Liver (tissue), 9 donors: ENCODE results near the gene MRPL55. TPM values are rescaled to one million over a fixed set of nuclear protein-coding genes. Genes with fewer than 3 reads are reported as not detected.
A peak's percentile ranks its signal among the peaks of the same experiment; 100 is the strongest.

ENCODE experiments used
- DNase-seq: peaks from one replicate; pipeline ENCODE4 v3.0.0-alpha.2; 2017; ENCODE audit warnings: low spot score
- H3K27ac ChIP-seq, 2 donors: one replicate each; pipeline ENCODE4 v1.7.0; 2013; ENCODE audit warnings: inconsistent platforms in 2 of 2, low read length in 2 of 2, control low read depth in 1 of 2, low read depth in 1 of 2, mild to moderate bottlenecking in 1 of 2
- H3K27me3 ChIP-seq, 4 donors: one replicate each; pipeline versions ENCODE4 v1.6.1 to v1.7.0; 2013; ENCODE audit warnings: low read length in 3 of 4, inconsistent platforms in 1 of 4, mild to moderate bottlenecking in 1 of 4, moderate library complexity in 1 of 4; ENCODE audit not compliant: control insufficient read depth in 4 of 4, insufficient read depth in 4 of 4
- H3K36me3 ChIP-seq, 4 donors: one replicate each; pipeline versions ENCODE4 v1.6.1 to v1.7.0; 2013; ENCODE audit warnings: low read length in 3 of 4, mild to moderate bottlenecking in 3 of 4, low read depth in 1 of 4, moderate library complexity in 1 of 4; ENCODE audit not compliant: control insufficient read depth in 4 of 4, insufficient read depth in 3 of 4
- H3K4me1 ChIP-seq, 4 donors: one replicate each; pipeline versions ENCODE4 v1.6.1 to v1.7.0; 2013; ENCODE audit warnings: low read length in 3 of 4, mild to moderate bottlenecking in 3 of 4, moderate library complexity in 1 of 4; ENCODE audit not compliant: control insufficient read depth in 4 of 4, insufficient read depth in 4 of 4
- H3K4me3 ChIP-seq, 3 donors: one replicate each; pipeline versions ENCODE4 v1.6.1 to v1.7.0; 2013; ENCODE audit warnings: low read length in 3 of 3, control low read depth in 1 of 3, low read depth in 1 of 3, mild to moderate bottlenecking in 1 of 3
- H3K9ac ChIP-seq, 2 donors: one replicate each; pipeline ENCODE4 v1.7.0; 2013; ENCODE audit warnings: low read length in 2 of 2, mild to moderate bottlenecking in 2 of 2, moderate library complexity in 2 of 2, control low read depth in 1 of 2, low read depth in 1 of 2
- H3K9me3 ChIP-seq, 4 donors: one replicate each; pipeline versions ENCODE4 v1.6.1 to v1.7.0; 2013; ENCODE audit warnings: low read length in 3 of 4; ENCODE audit not compliant: control insufficient read depth in 4 of 4
- EGR1 ChIP-seq, 2 donors: IDR thresholded peaks; 2 replicates each; pipeline ENCODE4 v1.6.1; 2016 to 2018; ENCODE audit warnings: antibody characterized with exemption in 2 of 2, low read depth in 2 of 2
- FOXA1 ChIP-seq: IDR thresholded peaks from 2 replicates; pipeline ENCODE4 v1.6.1; 2016; ENCODE audit warnings: antibody characterized with exemption
- FOXA2 ChIP-seq: IDR thresholded peaks from 2 replicates; pipeline ENCODE4 v1.6.1; 2016; ENCODE audit warnings: antibody characterized with exemption
- HNF4A ChIP-seq, 2 donors: conservative IDR thresholded peaks; 2 replicates each; pipeline ENCODE4 v1.6.1; 2016; ENCODE audit warnings: antibody characterized with exemption in 2 of 2, mild to moderate bottlenecking in 2 of 2
- HNF4G ChIP-seq: IDR thresholded peaks from 2 replicates; pipeline ENCODE4 v1.6.1; 2016; ENCODE audit warnings: antibody characterized with exemption
- NR2F2 ChIP-seq: IDR thresholded peaks from 2 replicates; pipeline ENCODE4 v1.6.1; 2016; ENCODE audit warnings: antibody characterized with exemption
- RAD21 ChIP-seq, 2 donors: IDR thresholded peaks; 2 replicates each; pipeline ENCODE4 v1.6.1; 2016; ENCODE audit warnings: antibody characterized with exemption in 2 of 2, mild to moderate bottlenecking in 2 of 2
- RXRA ChIP-seq, 2 donors: IDR thresholded peaks; 2 replicates each; pipeline ENCODE4 v1.6.1; 2017 to 2018; ENCODE audit warnings: antibody characterized with exemption in 2 of 2, mild to moderate bottlenecking in 1 of 2
- SP1 ChIP-seq: IDR thresholded peaks from 2 replicates; pipeline ENCODE4 v1.6.1; 2018; ENCODE audit warnings: antibody characterized with exemption, mild to moderate bottlenecking
- TAF1 ChIP-seq: conservative IDR thresholded peaks from 2 replicates; pipeline ENCODE4 v1.6.1; 2016; ENCODE audit warnings: antibody characterized with exemption, mild to moderate bottlenecking
- YY1 ChIP-seq: IDR thresholded peaks from 2 replicates; pipeline ENCODE4 v1.6.1; 2016; ENCODE audit warnings: antibody characterized with exemption, mild to moderate bottlenecking
- WGBS: extraction: QIAGEN DNeasy Blood & Tissue Kit; methylation state at CpG from one replicate; pipeline ENCODE4 v1.1.7; 2013; 5-methylcytosine and 5-hydroxymethylcytosine counted together
- polyA plus RNA-seq, 2 donors: library from polyadenylated mRNA; stranded (reverse) in 1 of 2; unstranded in 1 of 2; fragments of 200-250 nt in 1 of 2; fragments of >200 nt in 1 of 2; fragmentation: Nextera tagmentation in 1 of 2; extraction: Ambion mirVana in 1 of 2; gene quantifications; one replicate each; pipeline versions ENCODE4 v1.2.1 to v1.2.3, GENCODE V29; 2013 to 2015
- total RNA-seq, 2 donors: library from RNA; depleted of rRNA; stranded (reverse); fragments of >200 nt; gene quantifications; one replicate each; pipeline ENCODE4 v1.2.3, GENCODE V29; 2014
- TF ChIP-seq, protein P1 (sequence below): fragments of 150-350 bp; IDR thresholded peaks from 2 replicates; pipeline ENCODE4 v1.5.1; 2017; ENCODE audit warnings: improper control_type of control experiment, low read depth, low read length; ENCODE audit not compliant: missing input control
- TF ChIP-seq, protein P2 (sequence below): IDR thresholded peaks from 2 replicates; pipeline ENCODE4 v1.6.1; 2016; ENCODE audit warnings: antibody characterized with exemption
- TF ChIP-seq, protein P3 (sequence below): IDR thresholded peaks from 2 replicates; pipeline ENCODE4 v1.6.1; 2016; ENCODE audit warnings: antibody characterized with exemption
- donor health status: healthy.
- donor health status: healthy.
- donor health status: healthy.
- donor health status: healthy.
- donor health status: healthy.

MRPL55 gene
- total and polyA plus RNA-seq, 4 donors, result 38.9 to 119 (median 62.0) TPM

DNA sequence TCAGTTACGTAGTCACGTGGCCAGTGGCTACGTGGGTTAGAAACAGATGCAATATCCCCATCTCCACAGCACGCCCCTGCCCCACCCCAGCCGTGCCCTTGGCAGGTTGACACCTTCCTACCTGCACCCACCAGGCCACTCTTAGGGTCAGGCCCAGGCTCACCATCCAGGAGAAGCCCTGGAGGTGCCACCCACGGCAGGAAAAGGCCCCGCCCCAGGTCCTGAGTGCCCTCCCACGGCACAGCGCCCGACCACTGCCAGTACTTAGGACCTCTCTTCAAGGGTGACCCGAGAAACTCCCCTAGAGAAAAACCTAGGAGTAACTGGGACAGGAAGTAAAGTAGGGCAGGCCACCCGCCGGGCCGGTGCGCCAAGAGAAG is 7.5 kb downstream of the MRPL55 start:
- Histone ChIP-seq H3K9ac (no peak overlapping the region), H3K27me3 (no peaks in the 10 kb centered on the region), H3K36me3 (peaks cover 9 to 38% (median 29%) of the 10 kb centered on the region in 4 donors), H3K9me3 (no peaks in the 10 kb centered on the region), H3K27ac (no peak overlapping the region), H3K4me3 (peak overlapping the region in 1 of 3 donors; percentile 90), H3K4me1 (peaks cover 10 to 44% (median 26%) of the 10 kb centered on the region in 4 donors)
- TF ChIP-seq, protein P1, sequence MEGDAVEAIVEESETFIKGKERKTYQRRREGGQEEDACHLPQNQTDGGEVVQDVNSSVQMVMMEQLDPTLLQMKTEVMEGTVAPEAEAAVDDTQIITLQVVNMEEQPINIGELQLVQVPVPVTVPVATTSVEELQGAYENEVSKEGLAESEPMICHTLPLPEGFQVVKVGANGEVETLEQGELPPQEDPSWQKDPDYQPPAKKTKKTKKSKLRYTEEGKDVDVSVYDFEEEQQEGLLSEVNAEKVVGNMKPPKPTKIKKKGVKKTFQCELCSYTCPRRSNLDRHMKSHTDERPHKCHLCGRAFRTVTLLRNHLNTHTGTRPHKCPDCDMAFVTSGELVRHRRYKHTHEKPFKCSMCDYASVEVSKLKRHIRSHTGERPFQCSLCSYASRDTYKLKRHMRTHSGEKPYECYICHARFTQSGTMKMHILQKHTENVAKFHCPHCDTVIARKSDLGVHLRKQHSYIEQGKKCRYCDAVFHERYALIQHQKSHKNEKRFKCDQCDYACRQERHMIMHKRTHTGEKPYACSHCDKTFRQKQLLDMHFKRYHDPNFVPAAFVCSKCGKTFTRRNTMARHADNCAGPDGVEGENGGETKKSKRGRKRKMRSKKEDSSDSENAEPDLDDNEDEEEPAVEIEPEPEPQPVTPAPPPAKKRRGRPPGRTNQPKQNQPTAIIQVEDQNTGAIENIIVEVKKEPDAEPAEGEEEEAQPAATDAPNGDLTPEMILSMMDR, result no peak
- TF ChIP-seq SP1 (no peak), NR2F2 (no peak)
- no peak for DNase-seq
- 59% methylated on average over 15 of the region's 15 CpGs for WGBS

GRCh38 chr1:228100822-228101613 is 8.1 kb downstream of the MRPL55 start:
- Histone ChIP-seq H3K27ac (no peak overlapping the region), H3K4me1 (peaks cover 10 to 44% (median 26%) of the 10 kb centered on the region in 4 donors), H3K36me3 (peaks cover 9 to 32% (median 24%) of the 10 kb centered on the region in 4 donors), H3K4me3 (no peak overlapping the region), H3K9me3 (no peaks in the 10 kb centered on the region), H3K9ac (no peak overlapping the region), H3K27me3 (no peaks in the 10 kb centered on the region)
- TF ChIP-seq SP1 (no peak), YY1 (no peak), NR2F2 (no peak), EGR1 (IDR thresholded peaks at IDR 0.05; ENCODE audit: low read depth in 2 of 2) (no peak), RXRA (IDR thresholded peaks at IDR 0.05) (no peak), RAD21 (IDR thresholded peaks at IDR 0.05) (no peak), TAF1 (no peak), FOXA2 (no peak)
- TF ChIP-seq, protein P1, result no peak
- TF ChIP-seq, protein P2, sequence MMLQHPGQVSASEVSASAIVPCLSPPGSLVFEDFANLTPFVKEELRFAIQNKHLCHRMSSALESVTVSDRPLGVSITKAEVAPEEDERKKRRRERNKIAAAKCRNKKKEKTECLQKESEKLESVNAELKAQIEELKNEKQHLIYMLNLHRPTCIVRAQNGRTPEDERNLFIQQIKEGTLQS, result no peak
- DNase-seq, result no peak
- WGBS, result 84% methylated on average over 12 of the region's 12 CpGs

DNA sequence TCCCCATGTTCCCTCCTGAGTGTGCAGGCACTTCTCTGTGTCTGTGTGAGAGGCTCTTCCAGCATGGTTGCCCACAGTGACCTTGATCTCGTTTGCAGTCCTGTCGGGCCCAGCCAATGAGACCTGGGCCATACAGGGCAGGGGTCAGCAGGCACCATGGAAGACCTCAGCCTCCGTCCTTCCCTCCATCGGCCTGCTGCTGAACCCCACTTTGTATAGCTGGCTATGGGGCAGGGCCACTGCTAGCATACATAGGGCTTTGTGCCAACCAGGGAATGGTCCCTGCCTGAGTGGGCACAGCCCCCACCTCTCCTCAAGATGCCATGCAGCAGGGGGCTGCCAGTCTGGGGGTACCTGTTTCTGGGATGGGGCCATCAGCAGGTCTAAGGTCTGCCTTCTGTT is 9.8 kb downstream of the MRPL55 start:
- Histone ChIP-seq H3K4me3 (no peak overlapping the region), H3K27ac (no peak overlapping the region), H3K27me3 (no peaks in the 10 kb centered on the region), H3K36me3 (peaks cover 9 to 31% (median 23%) of the 10 kb centered on the region in 4 donors), H3K9ac (no peak overlapping the region), H3K9me3 (peaks cover 0 to 7% (median 3%) of the 10 kb centered on the region in 4 donors), H3K4me1 (peaks cover 8 to 35% (median 20%) of the 10 kb centered on the region in 4 donors)
- DNase-seq, result no peak
- TF ChIP-seq, protein P3, sequence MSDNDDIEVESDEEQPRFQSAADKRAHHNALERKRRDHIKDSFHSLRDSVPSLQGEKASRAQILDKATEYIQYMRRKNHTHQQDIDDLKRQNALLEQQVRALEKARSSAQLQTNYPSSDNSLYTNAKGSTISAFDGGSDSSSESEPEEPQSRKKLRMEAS, result no peak
- TF ChIP-seq NR2F2 (no peak), SP1 (no peak), RXRA (IDR thresholded peaks at IDR 0.05) (no peak), HNF4G (no peak), FOXA1 (no peak), HNF4A (conservative IDR thresholded peaks at IDR 0.05) (no peak)
- TF ChIP-seq, protein P1, result no peak
- WGBS, result 64% methylated on average over 4 of the region's 4 CpGs
